OCI-LY7 (cell line): ENCODE measurements around the gene DSN1.

Experiments used
- CTCF ChIP-seq: fragments of 200-600 bp; sonication (generic); conservative IDR thresholded peaks from 2 replicates; pipeline ENCODE4 v1.5.1; 2014; ENCODE audit warnings: mild to moderate bottlenecking, antibody characterized with exemption, low read length, moderate library complexity, mixed read lengths
- EZH2phosphoT487 ChIP-seq: fragments of 200-600 bp; sonication (generic); IDR thresholded peaks from 2 replicates; pipeline ENCODE4 v1.6.1; 2018; ENCODE audit warnings: low read depth, borderline replicate concordance, mild to moderate bottlenecking, mixed run types, antibody characterized with exemption, low read length, moderate library complexity, mixed read lengths

- TF ChIP-seq CTCF (no peak), EZH2phosphoT487 (no peak)
These were observed 4.7 kb downstream of the DSN1 start for GRCh38 chr20:36768768-36769430.
